Fibroblast of skin of right quadriceps (primary cell): ENCODE results near the gene RCAN1.

Experiments
- DNase-seq: peaks from one replicate; pipeline ENCODE4 v3.0.0-alpha.2; 2013

RCAN1 gene

GRCh38 chr21:34614628-34615486 is at the start of gene RCAN1:
Gene RCAN1, minus strand, starts transcription at chr21:34615113. Its CDS starts 102 bp downstream, at chr21:34615011.
- peak; percentile 92 for DNase-seq

GRCh38 chr21:34661848-34662247 is 46.9 kb upstream of the RCAN1 start:
- no peak for DNase-seq

GRCh38 chr21:34653522-34653921 is 38.6 kb upstream of the RCAN1 start:
- DNase-seq, result no peak

- no peak for DNase-seq
Observed at GRCh38 chr21:34651642-34652041, 36.7 kb upstream of the RCAN1 start.

GRCh38 chr21:34650861-34651431 is 36.0 kb upstream of the RCAN1 start:
- DNase-seq, result no peak

- DNase-seq, result no peak
Observed at GRCh38 chr21:34649400-34649799, 34.5 kb upstream of the RCAN1 start.

GRCh38 chr21:34648739-34649297 is 33.9 kb upstream of the RCAN1 start:
- DNase-seq, result no peak

- DNase-seq, result no peak
Observed at GRCh38 chr21:34647555-34647954, 32.6 kb upstream of the RCAN1 start.

- DNase-seq, result no peak
Observed at GRCh38 chr21:34644825-34645224, 29.9 kb upstream of the RCAN1 start.

- DNase-seq, result peak; percentile 30
Observed at GRCh38 chr21:34642211-34643075, 27.5 kb upstream of the RCAN1 start.

- DNase-seq, result peak; percentile 76
Observed at GRCh38 chr21:34640858-34641257, 25.9 kb upstream of the RCAN1 start.

- no peak for DNase-seq
Observed at GRCh38 chr21:34639882-34640788, 25.2 kb upstream of the RCAN1 start.

- no peak for DNase-seq
Observed at GRCh38 chr21:34639250-34639649, 24.3 kb upstream of the RCAN1 start.

GRCh38 chr21:34636961-34637360 is 22.0 kb upstream of the RCAN1 start:
- DNase-seq, result no peak

- no peak for DNase-seq
Observed at GRCh38 chr21:34635307-34635706, 20.4 kb upstream of the RCAN1 start.

- no peak for DNase-seq
Observed at GRCh38 chr21:34632498-34632897, 17.6 kb upstream of the RCAN1 start.

- DNase-seq, result peak; percentile 51
Observed at GRCh38 chr21:34630536-34631143, 15.7 kb upstream of the RCAN1 start.

- DNase-seq, result no peak
Observed at GRCh38 chr21:34626131-34626530, 11.2 kb upstream of the RCAN1 start.

- DNase-seq, result no peak
Observed at GRCh38 chr21:34625030-34625593, 10.2 kb upstream of the RCAN1 start.

- no peak for DNase-seq
Observed at GRCh38 chr21:34623516-34623915, 8.6 kb upstream of the RCAN1 start.
